VCaP (cell line): ENCODE results near the gene OR10A3.

Experiments
- H3K27ac ChIP-seq: fragments of 450-650 bp; 2 replicates; pipeline ENCODE4 v1.5.1; 2017
- TF ChIP-seq, protein P1 (sequence below): fragments of 450-650 bp; conservative IDR thresholded peaks from 2 replicates; pipeline ENCODE4 v1.5.1; 2017; ENCODE audit warnings: mild to moderate bottlenecking, moderate library complexity

OR10A3 gene

DNA sequence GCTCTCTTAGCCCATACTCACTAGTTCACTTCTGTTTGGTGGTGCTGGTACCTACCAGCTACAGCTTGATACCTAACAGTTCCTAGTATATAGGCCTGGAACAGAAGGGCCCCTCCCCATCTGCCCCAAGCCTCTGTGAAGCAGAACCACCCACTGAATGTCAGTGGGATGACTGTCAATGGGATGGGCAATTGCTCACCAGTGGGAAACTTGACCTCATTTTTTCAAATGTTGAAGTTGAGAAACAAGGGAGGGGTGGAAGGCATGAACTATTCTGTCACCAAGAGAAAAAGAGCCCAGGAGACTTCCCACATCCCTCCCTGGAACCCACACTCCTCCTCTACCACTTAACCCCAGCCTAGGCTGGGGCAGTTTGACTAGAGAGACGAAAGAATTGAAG is 23.9 kb upstream of the OR10A3 start, which contains the start of gene NLRP10:
TSS of gene NLRP10 (minus strand) at position 62 of the 400 bp plus-strand sequence. CDS start 1,952 bp downstream, outside the sequence.
- H3K27ac ChIP-seq, result no peak within 1 kb of the TSS

DNA sequence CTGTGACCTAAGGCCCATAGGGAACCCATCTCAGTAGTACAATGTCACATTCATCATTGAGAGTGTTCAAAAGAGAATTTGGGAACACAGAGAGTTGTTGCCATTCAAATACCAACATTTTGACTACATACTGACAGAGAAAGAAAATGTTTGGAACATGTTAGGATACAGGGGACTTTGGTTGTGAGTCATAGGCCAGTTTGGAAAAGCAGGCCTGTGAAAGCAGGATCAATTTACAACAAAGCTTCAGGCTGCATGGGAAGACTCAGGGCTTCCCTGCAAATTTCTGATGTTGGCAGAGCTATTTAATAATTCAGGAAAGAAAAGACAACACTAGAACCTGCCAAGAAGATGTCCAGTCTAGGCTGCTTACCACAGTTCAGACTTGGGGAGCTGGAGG is 23.4 kb upstream of the OR10A3 start:
- TF ChIP-seq, protein P1, sequence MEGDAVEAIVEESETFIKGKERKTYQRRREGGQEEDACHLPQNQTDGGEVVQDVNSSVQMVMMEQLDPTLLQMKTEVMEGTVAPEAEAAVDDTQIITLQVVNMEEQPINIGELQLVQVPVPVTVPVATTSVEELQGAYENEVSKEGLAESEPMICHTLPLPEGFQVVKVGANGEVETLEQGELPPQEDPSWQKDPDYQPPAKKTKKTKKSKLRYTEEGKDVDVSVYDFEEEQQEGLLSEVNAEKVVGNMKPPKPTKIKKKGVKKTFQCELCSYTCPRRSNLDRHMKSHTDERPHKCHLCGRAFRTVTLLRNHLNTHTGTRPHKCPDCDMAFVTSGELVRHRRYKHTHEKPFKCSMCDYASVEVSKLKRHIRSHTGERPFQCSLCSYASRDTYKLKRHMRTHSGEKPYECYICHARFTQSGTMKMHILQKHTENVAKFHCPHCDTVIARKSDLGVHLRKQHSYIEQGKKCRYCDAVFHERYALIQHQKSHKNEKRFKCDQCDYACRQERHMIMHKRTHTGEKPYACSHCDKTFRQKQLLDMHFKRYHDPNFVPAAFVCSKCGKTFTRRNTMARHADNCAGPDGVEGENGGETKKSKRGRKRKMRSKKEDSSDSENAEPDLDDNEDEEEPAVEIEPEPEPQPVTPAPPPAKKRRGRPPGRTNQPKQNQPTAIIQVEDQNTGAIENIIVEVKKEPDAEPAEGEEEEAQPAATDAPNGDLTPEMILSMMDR, result no peak
- H3K27ac ChIP-seq, result no peak overlapping the region

More for the DNA sequence above, 23.9 kb upstream of the OR10A3 start, which contains the start of gene NLRP10:
- TF ChIP-seq, protein P1, result no peak

DNA sequence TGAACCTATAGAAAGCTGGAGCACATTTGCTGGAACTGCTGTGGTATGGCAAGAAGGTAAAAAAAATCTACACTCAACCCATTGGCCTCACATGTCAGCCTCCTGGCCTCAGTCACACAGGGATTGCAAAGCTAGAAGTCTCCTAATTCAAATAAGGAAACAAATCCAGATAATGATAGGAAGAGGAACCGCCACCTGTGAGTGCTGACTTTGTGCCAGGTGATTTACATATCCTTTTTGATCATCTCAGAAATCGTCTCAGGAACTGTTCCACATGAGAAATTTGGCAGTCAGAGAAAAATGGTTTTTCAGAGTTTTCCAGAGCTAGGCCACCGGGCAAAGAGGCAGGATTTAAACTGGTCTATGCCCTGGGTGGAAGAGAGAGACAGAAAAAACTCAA is 22.8 kb upstream of the OR10A3 start:
- TF ChIP-seq, protein P1, result no peak
- no peak overlapping the region for H3K27ac ChIP-seq

DNA sequence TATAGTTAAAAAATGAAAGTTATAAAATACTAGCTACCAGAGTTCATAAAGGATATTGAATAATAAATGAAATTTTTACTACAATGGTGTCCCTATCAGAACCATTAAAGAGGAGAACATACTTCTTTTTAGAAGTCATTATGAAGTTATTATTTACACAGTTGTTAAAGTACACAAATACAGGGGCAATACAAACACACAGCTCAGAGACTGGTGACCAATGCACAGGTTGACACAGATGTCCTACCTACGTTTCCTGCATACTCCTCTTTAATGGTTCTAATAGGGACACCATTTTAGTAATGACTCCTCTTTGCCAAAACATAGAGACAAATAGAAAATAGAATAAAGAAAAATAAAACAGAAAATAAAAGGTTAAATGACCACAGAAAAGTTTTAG is 13.7 kb upstream of the OR10A3 start:
- no peak overlapping the region for H3K27ac ChIP-seq
- TF ChIP-seq, protein P1, result no peak

DNA sequence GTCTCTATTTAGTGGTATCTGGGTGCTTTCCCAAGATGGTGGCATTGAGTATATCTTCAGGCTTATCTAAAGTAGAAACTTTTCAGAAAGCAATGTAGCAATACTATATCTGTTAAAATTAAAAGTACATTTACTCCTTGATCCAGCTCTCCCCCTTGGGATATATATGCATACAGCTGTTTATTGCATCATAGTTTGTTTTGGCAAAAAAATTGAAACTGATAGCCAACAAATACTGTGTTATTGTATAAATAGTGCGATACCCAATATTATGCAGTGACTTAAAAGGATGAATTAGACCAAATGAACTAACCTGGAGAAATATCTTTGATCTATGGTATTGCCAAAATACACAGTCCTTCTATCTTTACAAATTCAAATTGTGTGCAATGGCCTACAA is 8.4 kb upstream of the OR10A3 start:
- H3K27ac ChIP-seq, result no peak overlapping the region

DNA sequence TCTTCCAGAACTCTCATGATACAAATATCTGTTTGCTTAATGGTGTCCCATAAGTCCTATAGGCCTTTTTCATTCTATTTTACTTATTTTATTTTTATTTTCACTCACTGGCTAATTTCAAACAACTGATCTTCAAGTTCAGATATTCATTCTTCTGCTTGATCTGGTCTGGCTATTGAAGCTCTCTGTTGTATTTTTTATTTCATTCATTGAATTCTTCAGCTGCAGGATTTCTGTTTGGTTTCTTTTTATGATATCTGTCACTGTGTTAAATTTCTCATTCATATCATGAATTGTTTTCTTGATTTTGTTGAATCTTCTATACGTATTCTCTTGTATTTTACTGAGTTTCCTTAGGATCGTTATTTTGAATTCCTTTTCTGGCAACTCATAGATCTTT is 2.6 kb upstream of the OR10A3 start:
- H3K27ac ChIP-seq, result no peak overlapping the region
- TF ChIP-seq, protein P1, result no peak

More for the DNA sequence above, 8.4 kb upstream of the OR10A3 start:
- TF ChIP-seq, protein P1, result no peak

DNA sequence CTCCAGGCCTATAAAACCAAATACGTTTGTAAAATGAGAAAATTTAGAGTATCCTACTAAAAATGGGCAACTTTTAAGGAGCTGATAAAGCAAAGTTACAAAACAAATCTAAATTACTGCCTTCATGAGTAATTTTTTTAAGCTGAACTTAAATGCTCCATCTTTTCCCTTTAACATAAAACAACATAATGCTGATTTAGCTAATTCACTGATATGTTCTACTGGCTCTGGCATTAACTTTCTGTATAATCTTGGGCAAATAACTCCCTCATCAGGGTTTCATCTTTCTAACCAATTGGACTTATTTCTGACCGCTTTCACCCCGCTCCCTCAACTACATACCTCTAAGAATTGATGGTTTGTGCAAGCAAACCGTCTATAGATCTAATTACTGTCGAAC is 362 bp downstream of the OR10A3 start:
- TF ChIP-seq, protein P1, result no peak
- no peak overlapping the region for H3K27ac ChIP-seq

DNA sequence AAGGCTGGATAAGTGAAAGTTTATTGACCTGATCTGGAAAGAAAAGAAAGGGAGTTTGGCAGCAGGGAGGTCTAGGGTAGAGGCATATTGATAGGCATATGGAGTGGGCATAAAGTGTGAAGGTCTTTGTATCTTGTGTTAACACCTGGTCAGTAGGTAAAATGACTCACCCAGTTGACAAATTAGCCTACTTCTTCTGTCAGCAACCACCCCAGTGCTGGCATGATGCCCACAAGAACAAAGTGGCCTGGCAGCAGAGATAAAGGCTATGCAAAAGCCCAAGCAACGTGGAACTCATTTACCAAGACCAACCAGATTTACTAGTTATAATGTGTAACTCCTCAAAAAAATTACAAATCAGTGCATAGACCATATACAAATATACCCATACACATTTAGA is 4.9 kb downstream of the OR10A3 start:
- H3K27ac ChIP-seq, result no peak overlapping the region
- TF ChIP-seq, protein P1, result no peak
